ENCODE results near the gene KCTD7. TPM values are rescaled to one million over a fixed set of nuclear protein-coding genes. Genes with fewer than 3 reads are reported as not detected.
"Not testable (repeated sequence)": the region's sequence is repeated elsewhere in the genome, so short reads cannot be mapped to it uniquely, and the experiment has no call there.

Gene KCTD7
- polyA plus RNA-seq, 2 of the 4 experiments (the other 2 are of a cell fraction) = 9.7 to 10.3 TPM

- H3K4me1 ChIP-seq = peaks cover 16% of the 10 kb centered on the region
- POLR2A ChIA-PET = interaction anchor here (0.6 to 2.6 kb wide), 8 partner anchors 12 to 623 kb away, joined by 3 to 21 read pairs (median 6); partner anchors contain the start of genes KCTD7 and RABGEF1
- H3K4me2 ChIP-seq = peak overlapping the region; percentile 91
- peak overlapping the region; percentile 89 to 92 for H3K27ac ChIP-seq
- DNase-seq (ENCODE audit: low read depth in 1 of 2, low spot score in 1 of 2); H3K9me3 ChIP-seq; ATAC-seq; FAIRE-seq: not testable (repeated sequence)
- CTCF ChIA-PET = interaction anchor here (0.9 to 1.6 kb wide), 5 partner anchors 9 to 96 kb away, joined by 3 to 6 read pairs (median 4); partner anchors contain the start of gene RABGEF1
- peak overlapping the region; percentile 94 for H3K4me3 ChIP-seq
- TF ChIP-seq CHD4 (IDR thresholded peaks at IDR 0.05; ENCODE audit: borderline replicate concordance) = peak; percentile 90; the same call in 1 of the 2 replicates
- peak; percentile 74; the same call in 1 of the 2 replicates for TF ChIP-seq PHF8 (IDR thresholded peaks at IDR 0.05; ENCODE audit: borderline replicate concordance, low read depth)
- 7% methylated on average over 33 of the region's 41 CpGs for WGBS (ENCODE audit: missing lambda C conversion rate)
Measured at GRCh38 chr7:66653719-66654274, 25.1 kb downstream of the KCTD7 start.

- Histone ChIP-seq H3K4me1 (peaks cover 16% of the 10 kb centered on the region), H3K4me3 (peak overlapping the region; percentile 94), H3K9me3 (no peaks in the 10 kb centered on the region), H3K27ac (peak overlapping the region; percentile 89 to 92), H3K4me2 (peak overlapping the region; percentile 91)
- ATAC-seq (peak; percentile 93 to 95), FAIRE-seq (no peak), DNase-seq (ENCODE audit: low read depth in 1 of 2, low spot score in 1 of 2) (peak; percentile 96 to 98)
- CTCF ChIA-PET = interaction anchor here (0.9 to 1.6 kb wide), 5 partner anchors 15 to 241 kb away, joined by 3 to 6 read pairs (median 3); partner anchors contain the start of gene RABGEF1
- POLR2A ChIA-PET = interaction anchor here (0.6 to 2.6 kb wide), 9 partner anchors 11 to 624 kb away, joined by 3 to 21 read pairs (median 5); partner anchors contain the start of genes KCTD7 and RABGEF1
- WGBS (ENCODE audit: missing lambda C conversion rate) = 1% methylated on average over 38 of the region's 92 CpGs
- TF ChIP-seq RARB (CRISPR knock-in tag; IDR thresholded peaks at IDR 0.05) = no peak
- TF ChIP-seq JUN (IDR thresholded peaks at IDR 0.05) = peak; percentile 75 to 84; a peak in 4 of 5 replicates
- TF ChIP-seq ATOH8 (CRISPR knock-in tag; IDR thresholded peaks at IDR 0.05; ENCODE audit: low read depth) = peak; percentile 79; the same call in 1 of the 2 replicates
- no peak for TF ChIP-seq TFCP2L1 (CRISPR knock-in tag; IDR thresholded peaks at IDR 0.05)
- TF ChIP-seq RAD21 (conservative IDR thresholded peaks at IDR 0.05 in 1 of 2, IDR thresholded peaks at IDR 0.05 in 1 of 2) = peak; percentile 10 to 18; a peak in 1 of 5 replicates
- TF ChIP-seq HOXA7 (CRISPR knock-in tag; IDR thresholded peaks at IDR 0.05) = no peak
- peak; percentile 81 for TF ChIP-seq MYC (IDR thresholded peaks at IDR 0.05; ENCODE audit: borderline replicate concordance, low read length)
- no peak for TF ChIP-seq RNF2 (IDR thresholded peaks at IDR 0.05; ENCODE audit: borderline replicate concordance, low read depth)
- no peak for TF ChIP-seq ZFP36 (IDR thresholded peaks at IDR 0.05; ENCODE audit: borderline replicate concordance, partially characterized antibody)
- peak; percentile 95 for TF ChIP-seq E2F6 (IDR thresholded peaks at IDR 0.05; ENCODE audit: borderline replicate concordance, low read depth)
- peak; percentile 98 for TF ChIP-seq MAX (IDR thresholded peaks at IDR 0.05)
- TF ChIP-seq HOXB5 (CRISPR knock-in tag; IDR thresholded peaks at IDR 0.05) = peak; percentile 79; the same call in 1 of the 2 replicates
- no peak for TF ChIP-seq CTCF (IDR thresholded peaks at IDR 0.05)
- no peak for TF ChIP-seq BHLHE40 (IDR thresholded peaks at IDR 0.05; ENCODE audit: low read depth, low read length)
- TF ChIP-seq HMGXB4 (CRISPR knock-in tag; IDR thresholded peaks at IDR 0.05; ENCODE audit: borderline replicate concordance) = 0 out of 2 replicates have a peak, but pooled peaks have one; percentile 70
- TF ChIP-seq JUNB (IDR thresholded peaks at IDR 0.05) = no peak
- TF ChIP-seq KDM5A (IDR thresholded peaks at IDR 0.05) = no peak
- TF ChIP-seq FOSB (CRISPR knock-in tag; IDR thresholded peaks at IDR 0.05) = no peak
- TF ChIP-seq FOXS1 (CRISPR knock-in tag; IDR thresholded peaks at IDR 0.05) = no peak
- TF ChIP-seq POLR2A (IDR thresholded peaks at IDR 0.05; ENCODE audit: low read length) = peak; percentile 90
- peak; percentile 50; the same call in 1 of the 2 replicates for TF ChIP-seq MAZ (IDR thresholded peaks at IDR 0.05; ENCODE audit: borderline replicate concordance, low read depth, low read length)
- TF ChIP-seq PHF8 (IDR thresholded peaks at IDR 0.05; ENCODE audit: borderline replicate concordance, low read depth) = peak; percentile 79
- TF ChIP-seq RFX5 (IDR thresholded peaks at IDR 0.05) = no peak; the same call in 1 of the 2 replicates
- peak; percentile 82 for TF ChIP-seq USF2 (IDR thresholded peaks at IDR 0.05)
- TF ChIP-seq HES2 (IDR thresholded peaks at IDR 0.05) = no peak
- peak; percentile 85; the same call in 1 of the 2 replicates for TF ChIP-seq POLR2AphosphoS2 (conservative IDR thresholded peaks at IDR 0.05; ENCODE audit: low read length)
Measured at GRCh38 chr7:66654275-66655112, 25.8 kb downstream of the KCTD7 start.
